Activated gamma-delta T cell treated with anti-CD3 and anti-CD28 coated beads, Interleukin-2, amount 50 U/mL, for 16 hours (primary cell): Measurements from ENCODE around the gene PLCE1.

Experiments
- DNase-seq: peaks from one replicate; pipeline ENCODE4 v3.0.0-alpha.2; 2020; ENCODE audit warnings: low read depth

Gene PLCE1

DNA sequence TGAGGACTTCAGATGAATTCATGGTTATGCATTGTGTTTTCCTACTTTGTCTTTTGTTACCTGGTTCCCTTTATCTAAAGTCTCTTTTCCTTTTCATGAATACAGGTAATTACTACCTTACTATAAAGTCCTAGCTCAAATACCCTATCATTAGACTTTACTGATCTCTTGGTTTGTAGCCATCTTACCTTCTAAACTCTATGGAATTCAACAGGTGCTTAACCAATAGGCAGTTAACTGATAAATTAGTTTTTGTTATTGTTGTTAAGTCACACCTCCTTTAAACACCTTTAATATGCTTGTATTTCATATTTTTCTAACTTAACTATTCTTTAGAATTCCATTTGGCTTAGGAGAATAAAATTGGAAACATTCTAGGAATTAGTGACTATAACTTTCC lies 30.7 kb downstream of the PLCE1 start:
- DNase-seq, result no peak

DNA sequence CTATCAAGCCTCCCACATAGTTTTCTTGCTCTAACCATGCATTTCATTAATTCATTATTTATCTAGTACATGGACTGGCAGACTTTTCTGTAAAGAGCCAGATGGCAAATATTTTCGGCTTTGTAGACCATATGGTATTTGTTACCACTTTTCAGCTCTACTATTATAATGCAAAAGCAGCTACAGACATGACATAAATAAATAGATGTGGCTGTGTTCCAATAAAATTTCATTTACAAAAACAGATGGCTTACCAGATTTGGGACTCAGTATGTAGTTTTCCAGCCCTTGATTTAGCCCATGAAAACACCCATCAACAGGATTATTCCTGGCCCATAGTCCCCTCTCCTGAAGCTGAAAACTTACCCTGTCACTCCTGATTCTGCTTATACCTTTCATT lies 32.1 kb downstream of the PLCE1 start:
- no peak for DNase-seq

DNA sequence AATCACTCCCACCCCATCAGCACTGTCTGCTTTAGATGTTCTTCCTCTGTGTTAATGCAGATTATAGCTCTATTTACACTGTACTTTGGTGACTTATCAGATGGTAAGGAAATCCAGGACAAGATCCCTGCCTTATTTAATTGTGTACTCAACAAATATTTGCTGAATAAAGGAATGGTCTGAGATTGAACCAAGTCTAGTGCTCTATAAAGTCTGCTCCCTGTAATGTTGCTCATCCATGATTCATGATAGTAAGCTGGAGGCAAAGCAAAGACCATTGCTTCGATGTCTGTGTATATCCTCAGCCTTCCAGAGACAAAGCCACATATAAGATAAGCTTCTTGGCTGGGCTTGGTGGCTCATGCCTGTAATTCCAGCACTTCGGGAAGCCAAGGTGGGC lies 33.5 kb downstream of the PLCE1 start:
- DNase-seq, result no peak

DNA sequence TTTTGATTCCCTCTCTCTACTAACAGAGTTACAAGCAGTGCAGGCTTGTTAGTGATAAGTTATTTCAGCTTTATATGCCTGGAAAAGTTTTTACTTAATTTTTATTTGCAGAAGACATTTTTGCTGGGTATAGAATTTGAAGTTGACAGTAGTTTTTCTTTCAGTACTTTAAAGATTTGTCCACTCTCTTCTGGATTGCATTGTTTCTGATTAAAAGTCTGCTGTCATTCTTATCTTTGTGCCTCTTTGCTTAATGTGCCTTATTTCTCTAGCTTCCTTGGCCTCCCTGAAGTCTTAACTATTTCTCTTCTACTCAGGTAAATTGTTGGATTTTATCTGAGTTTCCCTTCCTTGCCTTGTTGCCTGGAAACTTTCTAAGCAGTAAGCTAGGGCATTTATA lies 36.2 kb downstream of the PLCE1 start:
- DNase-seq, result no peak

DNA sequence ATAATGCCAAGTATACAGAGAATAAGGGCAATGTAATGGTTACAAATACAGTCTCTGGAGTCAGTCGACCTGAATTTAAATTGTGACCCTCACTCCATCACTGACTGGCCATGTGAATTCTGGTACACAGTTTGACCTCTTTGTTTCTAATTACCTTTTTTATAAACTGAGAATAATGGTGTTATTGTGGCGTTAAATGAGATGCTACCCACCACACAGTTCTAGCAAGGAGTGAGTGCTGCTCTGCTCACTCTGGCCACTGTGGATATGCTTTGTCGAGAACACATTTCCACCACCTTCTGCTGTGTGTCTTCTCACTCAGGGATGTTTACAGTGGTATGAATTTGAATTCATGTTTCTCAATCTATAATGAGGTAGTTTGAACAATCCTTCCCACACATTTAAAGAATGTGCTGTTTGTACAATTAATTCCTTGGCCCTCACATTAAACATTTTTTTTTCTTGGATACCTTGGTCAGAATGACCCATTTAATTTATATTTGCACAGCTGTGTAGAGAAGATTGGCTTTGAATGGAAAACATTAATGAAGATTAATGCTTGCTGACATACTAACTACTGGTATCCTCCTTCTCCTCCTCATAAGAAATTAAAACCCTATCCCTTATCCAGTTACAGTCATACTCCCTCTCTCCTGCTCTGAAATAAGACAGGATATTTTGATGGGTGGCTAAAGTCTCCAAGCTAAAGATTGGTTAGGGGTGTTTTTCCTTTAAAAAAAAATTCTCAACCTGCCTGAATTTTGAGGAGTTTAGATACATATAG lies 42.4 kb downstream of the PLCE1 start:
- no peak for DNase-seq

DNA sequence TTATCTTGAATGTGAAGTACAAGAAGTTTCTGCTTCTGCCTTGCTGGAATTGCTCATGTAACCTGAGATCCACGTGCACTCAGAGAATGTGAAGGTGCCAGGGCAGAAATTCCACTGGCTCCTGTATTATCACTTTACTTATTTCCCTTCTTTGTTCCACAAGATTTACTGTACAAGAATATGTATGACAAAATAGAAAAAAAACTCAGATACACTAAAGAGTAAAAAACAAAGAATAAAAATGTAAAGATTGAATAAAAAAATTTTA lies 43.0 kb downstream of the PLCE1 start:
- no peak for DNase-seq

DNA sequence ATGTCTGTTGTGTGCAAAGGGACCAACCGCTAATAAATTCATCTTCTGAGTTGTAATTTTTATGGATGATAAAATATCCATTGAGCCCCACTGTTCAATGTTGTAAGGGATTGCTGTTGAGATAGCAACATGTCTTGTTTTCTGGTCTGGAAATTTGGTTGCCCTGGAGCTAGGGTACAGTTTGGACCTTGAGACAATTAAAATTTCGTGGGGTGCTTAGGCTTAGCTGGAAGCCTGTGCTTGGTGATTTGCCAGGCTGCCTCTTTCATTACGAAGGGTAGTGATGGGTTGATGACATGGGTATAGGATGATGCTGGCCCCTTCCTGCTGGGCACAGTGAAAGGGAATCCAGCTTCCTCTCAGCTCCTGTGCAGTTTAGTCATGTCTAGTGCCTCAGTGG lies 43.6 kb downstream of the PLCE1 start:
- no peak for DNase-seq

DNA sequence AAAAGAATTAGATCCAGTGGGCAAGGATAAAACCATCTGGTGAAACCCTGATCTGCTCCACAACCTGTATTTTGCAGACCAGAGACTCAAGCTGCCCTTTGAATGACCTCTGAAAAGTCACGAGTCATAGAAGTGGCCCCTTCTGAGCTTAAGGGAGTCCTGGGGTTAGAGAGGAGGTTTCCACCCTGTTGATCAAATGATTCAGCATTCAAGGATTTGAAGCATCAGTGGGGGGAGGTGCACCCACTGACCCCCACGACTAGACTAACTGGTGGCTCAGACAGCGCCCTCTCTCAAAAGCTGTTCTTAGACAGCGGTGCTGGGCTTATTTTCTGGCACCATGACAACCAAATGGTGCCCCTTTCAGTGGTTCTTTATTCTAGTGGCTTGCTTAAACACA lies 44.3 kb downstream of the PLCE1 start:
- DNase-seq, result no peak

DNA sequence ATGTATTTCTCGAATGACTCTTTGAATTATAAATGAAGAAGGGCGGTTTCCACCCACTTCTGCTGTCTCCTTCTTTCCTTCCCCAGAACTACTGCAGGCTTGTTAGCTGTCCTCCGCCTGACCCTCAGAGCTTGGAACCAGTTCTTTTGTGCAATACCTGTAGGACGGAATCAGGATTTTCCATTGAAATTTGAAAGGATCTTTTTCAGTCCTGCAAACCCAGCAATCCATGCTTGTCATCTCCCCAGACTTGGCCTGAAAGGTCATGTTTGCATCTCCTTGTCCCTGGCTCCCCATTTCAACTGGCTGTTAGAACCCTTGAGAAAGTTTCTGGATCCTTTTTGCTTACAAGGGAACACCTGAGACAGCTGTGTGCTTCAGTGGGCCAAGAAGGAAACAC lies 47.5 kb downstream of the PLCE1 start:
- no peak for DNase-seq

DNA sequence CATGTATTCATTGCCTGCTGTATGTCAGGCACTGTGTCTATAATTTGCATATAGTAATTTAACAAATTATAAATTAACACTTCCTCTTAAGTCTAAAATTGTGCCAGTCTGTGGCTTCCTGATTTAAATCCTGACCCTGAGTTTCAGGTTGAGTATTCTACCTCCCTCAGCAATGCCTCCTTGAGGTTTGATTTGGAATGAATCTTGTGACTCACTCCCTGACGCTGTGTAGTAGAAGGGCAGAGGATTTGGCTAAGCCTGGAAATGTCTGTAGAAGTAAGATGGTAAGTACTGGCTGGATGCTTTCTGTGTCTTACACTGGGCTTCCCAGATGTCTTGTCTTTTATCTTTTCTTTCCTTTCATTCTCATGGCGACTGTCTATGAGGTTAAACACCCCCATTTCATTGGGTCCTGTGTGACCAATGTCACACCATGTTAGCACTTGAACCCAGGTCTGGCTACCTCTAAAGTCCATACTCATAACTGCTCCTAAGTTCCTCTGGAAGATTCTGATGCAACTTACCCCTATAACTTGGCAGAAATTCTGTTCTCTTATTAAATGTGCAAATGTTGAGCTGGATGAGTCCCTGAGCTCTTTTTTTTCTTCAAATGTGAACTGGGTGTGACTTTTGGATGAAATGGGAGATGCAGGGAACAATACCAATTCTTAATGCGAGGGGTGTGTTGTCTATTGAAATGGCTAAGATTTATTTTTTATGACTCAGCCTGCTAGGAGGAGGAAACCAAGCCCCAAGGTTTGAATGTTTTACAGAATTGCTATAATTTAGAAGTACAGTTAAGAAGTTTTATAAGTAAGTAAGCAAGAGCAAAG lies 48.5 kb downstream of the PLCE1 start:
- DNase-seq, result no peak

DNA sequence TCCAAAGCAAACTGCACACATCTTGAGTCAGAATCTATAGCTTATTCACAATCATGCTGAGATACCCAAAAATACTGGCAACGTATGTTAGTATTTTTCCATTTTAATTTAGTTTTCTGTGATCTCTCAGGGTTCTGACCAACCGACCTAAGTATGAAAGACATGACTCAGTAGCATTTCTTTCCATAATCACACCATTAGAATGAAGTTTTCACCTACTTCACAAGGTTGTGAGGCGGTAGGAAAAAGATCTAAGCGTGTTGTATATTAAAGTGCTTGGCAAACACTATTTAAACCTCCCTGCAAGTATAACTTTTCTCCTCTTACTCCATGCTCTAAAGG lies 49.1 kb downstream of the PLCE1 start:
- no peak for DNase-seq
